GM12873 (cell line): ENCODE measurements around the gene TRIL.

Source experiments
- CTCF ChIP-seq: IDR thresholded peaks from 2 replicates; pipeline ENCODE4 v1.5.1; 2012; ENCODE audit warnings: low read depth, mild to moderate bottlenecking, moderate library complexity, low read length, control low read depth; ENCODE audit not compliant: insufficient read depth; ENCODE audit errors: missing control alignments

Gene TRIL

GRCh38 chr7:28981161-28981465, 23.0 kb upstream of the TRIL start:
- TF ChIP-seq CTCF, result no peak

GRCh38 chr7:28980451-28981160, 22.5 kb upstream of the TRIL start:
- no peak for TF ChIP-seq CTCF

GRCh38 chr7:28979776-28980175, 21.6 kb upstream of the TRIL start:
- TF ChIP-seq CTCF, result no peak

GRCh38 chr7:28977881-28978280, 19.8 kb upstream of the TRIL start:
- TF ChIP-seq CTCF, result no peak

GRCh38 chr7:28976022-28976421, 17.9 kb upstream of the TRIL start:
- TF ChIP-seq CTCF, result no peak

GRCh38 chr7:28973591-28973990, 15.5 kb upstream of the TRIL start:
- no peak for TF ChIP-seq CTCF

GRCh38 chr7:28964056-28964455, 5.9 kb upstream of the TRIL start:
- TF ChIP-seq CTCF, result no peak
